Naive B cell (primary cell): ENCODE data around the gene SLC16A4. TPM values are rescaled to one million over a fixed set of nuclear protein-coding genes. Genes with fewer than 3 reads are reported as not detected.
"Not testable (repeated sequence)": the region's sequence is repeated elsewhere in the genome, so short reads cannot be mapped to it uniquely, and the experiment has no call there.

Experiments used
- ATAC-seq, 2 donors: fragments of 150-1000 bp; cut with Tn5 transposase; 2 replicates each; pipeline ENCODE4 v1.10.0; 2021; ENCODE audit warnings: low read depth in 2 of 2, mild to moderate bottlenecking in 2 of 2, moderate library complexity in 2 of 2
- DNase-seq: peaks from one replicate; pipeline ENCODE4 v3.0.0; 2022
- H3K27ac Mint-ChIP-seq, 6 donors: one replicate each; pipeline ENCODE4 v1.8.0; 2020 to 2022; ENCODE audit warnings: mild to moderate bottlenecking in 6 of 6, mixed read lengths in 6 of 6, moderate library complexity in 5 of 6, inconsistent platforms in 2 of 6
- H3K27me3 Mint-ChIP-seq, 3 donors: one replicate each; pipeline ENCODE4 v1.8.0; 2021 to 2022; ENCODE audit warnings: mixed read lengths in 3 of 3, mild to moderate bottlenecking in 1 of 3
- H3K36me3 Mint-ChIP-seq, 2 donors: one replicate each; pipeline ENCODE4 v1.8.0; 2020 to 2022; ENCODE audit warnings: mixed read lengths in 2 of 2, inconsistent platforms in 1 of 2, mild to moderate bottlenecking in 1 of 2
- H3K4me1 Mint-ChIP-seq, 3 donors: one replicate each; pipeline ENCODE4 v1.8.0; 2020 to 2022; ENCODE audit warnings: mixed read lengths in 3 of 3, inconsistent platforms in 1 of 3, mild to moderate bottlenecking in 1 of 3, moderate library complexity in 1 of 3
- H3K4me3 Mint-ChIP-seq, 8 donors: one replicate each; pipeline ENCODE4 v1.8.0; 2020 to 2022; ENCODE audit warnings: mild to moderate bottlenecking in 8 of 8, mixed read lengths in 8 of 8, moderate library complexity in 8 of 8, inconsistent platforms in 2 of 8
- H3K9me3 Mint-ChIP-seq, 7 donors: one replicate each; pipeline ENCODE4 v1.8.0; 2020 to 2022; ENCODE audit warnings: mixed read lengths in 7 of 7, mild to moderate bottlenecking in 5 of 7, inconsistent platforms in 2 of 7, moderate library complexity in 1 of 7
- polyA plus RNA-seq, 6 donors: library from polyadenylated mRNA; unstranded; fragments of 300-500 nt; fragmentation: Illumina TruSeq; gene quantifications; one replicate each; pipeline ENCODE4 v1.2.3, GENCODE V29; 2021; ENCODE audit warnings: low read depth in 6 of 6

SLC16A4 gene
- polyA plus RNA-seq, 6 donors from 2014 or later: 0.77 to 1.9 (median 1.2) TPM; not detected in 1

- peaks cover 0 to 11% of the 10 kb centered on the region in 2 donors for H3K36me3 Mint-ChIP-seq
- H3K9me3 Mint-ChIP-seq: peaks cover 0 to 9% (median 4%) of the 10 kb centered on the region in 7 donors
- ATAC-seq (no peak), DNase-seq (no peak)
- H3K27ac Mint-ChIP-seq: peak overlapping the region in 1 of 6 donors; percentile 64
- no peaks in the 10 kb centered on the region for H3K4me1 Mint-ChIP-seq
- H3K27me3 Mint-ChIP-seq: peaks cover 5 to 17% (median 11%) of the 10 kb centered on the region in 3 donors
- no peak overlapping the region for H3K4me3 Mint-ChIP-seq
These were observed 34.1 kb upstream of the SLC16A4 start for GRCh38 chr1:110424699-110425611.

GRCh38 chr1:110420874-110421793, 30.3 kb upstream of the SLC16A4 start:
- peaks cover 0 to 11% of the 10 kb centered on the region in 2 donors for H3K36me3 Mint-ChIP-seq
- peaks cover 0 to 9% (median 4%) of the 10 kb centered on the region in 7 donors for H3K9me3 Mint-ChIP-seq
- DNase-seq: no peak
- no peak overlapping the region for H3K27ac Mint-ChIP-seq
- H3K4me1 Mint-ChIP-seq: no peaks in the 10 kb centered on the region
- H3K4me3 Mint-ChIP-seq: no peak overlapping the region
- H3K27me3 Mint-ChIP-seq: peaks cover 5 to 15% (median 8%) of the 10 kb centered on the region in 3 donors
- ATAC-seq: no peak

- Mint-ChIP-seq H3K27ac (no peak overlapping the region), H3K9me3 (peaks cover 0 to 9% (median 4%) of the 10 kb centered on the region in 7 donors), H3K4me3 (no peak overlapping the region), H3K4me1 (no peaks in the 10 kb centered on the region), H3K27me3 (peaks cover 5 to 12% (median 8%) of the 10 kb centered on the region in 3 donors), H3K36me3 (peaks cover 0 to 11% of the 10 kb centered on the region in 2 donors)
- ATAC-seq: no peak
- DNase-seq: no peak
These were observed 29.3 kb upstream of the SLC16A4 start for GRCh38 chr1:110420023-110420662.

- Mint-ChIP-seq H3K36me3 (peaks cover 0 to 11% of the 10 kb centered on the region in 2 donors), H3K27ac (no peak overlapping the region), H3K4me1 (peaks cover 0 to 4% (median 0%) of the 10 kb centered on the region in 3 donors), H3K4me3 (no peak overlapping the region), H3K27me3 (peaks cover 2 to 4% (median 3%) of the 10 kb centered on the region in 3 donors), H3K9me3 (peaks cover 0 to 9% (median 4%) of the 10 kb centered on the region in 7 donors)
- no peak for DNase-seq
- no peak for ATAC-seq
These were observed 27.9 kb upstream of the SLC16A4 start for GRCh38 chr1:110418729-110419128.

- DNase-seq, H3K27me3 Mint-ChIP-seq, H3K36me3 Mint-ChIP-seq, H3K9me3 Mint-ChIP-seq: not testable (repeated sequence)
- ATAC-seq: peak in 1 of 2 donors; percentile 18
- Mint-ChIP-seq H3K4me3 (peak overlapping the region in 7 of 8 donors; percentile 8 to 91 (median 67)), H3K27ac (peak overlapping the region in 5 of 6 donors; percentile 34 to 81 (median 43)), H3K4me1 (peaks cover 10 to 30% (median 12%) of the 10 kb centered on the region in 3 donors)
These were observed 22.2 kb upstream of the SLC16A4 start for GRCh38 chr1:110413045-110413444.

GRCh38 chr1:110412576-110412975, 21.8 kb upstream of the SLC16A4 start:
- DNase-seq (peak; percentile 59), ATAC-seq (peak; percentile 63 to 66)
- Mint-ChIP-seq H3K9me3 (no peaks in the 10 kb centered on the region), H3K27ac (peak overlapping the region in 5 of 6 donors; percentile 34 to 81 (median 43)), H3K27me3 (no peaks in the 10 kb centered on the region), H3K4me3 (peak overlapping the region in 7 of 8 donors; percentile 8 to 91 (median 67)), H3K36me3 (peaks cover 0 to 2% of the 10 kb centered on the region in 2 donors), H3K4me1 (peaks cover 15 to 34% (median 17%) of the 10 kb centered on the region in 3 donors)

- Mint-ChIP-seq H3K4me3 (peak overlapping the region in 1 of 8 donors; percentile 26), H3K27ac (peak overlapping the region in 1 of 6 donors; percentile 68)
- DNase-seq: no peak
These were observed 20.4 kb upstream of the SLC16A4 start for GRCh38 chr1:110411173-110411735.

GRCh38 chr1:110409316-110409715, 18.5 kb upstream of the SLC16A4 start:
- peak overlapping the region in 5 of 8 donors; percentile 8 to 100 (median 97) for H3K4me3 Mint-ChIP-seq
- ATAC-seq: no peak
- no peaks in the 10 kb centered on the region for H3K27me3 Mint-ChIP-seq
- H3K27ac Mint-ChIP-seq: peak overlapping the region; percentile 26 to 98 (median 76)
- peaks cover 19 to 52% (median 26%) of the 10 kb centered on the region in 3 donors for H3K4me1 Mint-ChIP-seq
- peaks cover 0 to 10% of the 10 kb centered on the region in 2 donors for H3K36me3 Mint-ChIP-seq
- DNase-seq: no peak
- H3K9me3 Mint-ChIP-seq: no peaks in the 10 kb centered on the region

More at GRCh38 chr1:110411173-110411735, 20.4 kb upstream of the SLC16A4 start:
- Mint-ChIP-seq H3K4me1 (peaks cover 20 to 45% (median 22%) of the 10 kb centered on the region in 3 donors), H3K9me3 (no peaks in the 10 kb centered on the region), H3K36me3 (peaks cover 0 to 7% of the 10 kb centered on the region in 2 donors), H3K27me3 (no peaks in the 10 kb centered on the region)
- no peak for ATAC-seq

GRCh38 chr1:110408488-110408887, 17.7 kb upstream of the SLC16A4 start:
- no peak for DNase-seq
- Mint-ChIP-seq H3K27ac (peak overlapping the region; percentile 26 to 100 (median 98)), H3K27me3 (no peaks in the 10 kb centered on the region), H3K9me3 (no peaks in the 10 kb centered on the region), H3K4me3 (peak overlapping the region; percentile 44 to 100 (median 97)), H3K36me3 (peaks cover 0 to 14% of the 10 kb centered on the region in 2 donors), H3K4me1 (peaks cover 20 to 52% (median 26%) of the 10 kb centered on the region in 3 donors)
- ATAC-seq: no peak

- peak within 1 kb of the TSS; percentile 97 to 100 (median 98) for H3K27ac Mint-ChIP-seq
- peak; percentile 86 to 89 for ATAC-seq
- peak; percentile 90 for DNase-seq
- peaks cover 15 to 42% (median 20%) of the 10 kb centered on the region in 3 donors for H3K4me1 Mint-ChIP-seq
- no peaks in the 10 kb centered on the region for H3K27me3 Mint-ChIP-seq
- H3K36me3 Mint-ChIP-seq: peaks cover under 1 to 14% of the 10 kb centered on the region in 2 donors
- H3K9me3 Mint-ChIP-seq: no peaks in the 10 kb centered on the region
- peak within 1 kb of the TSS; percentile 94 to 100 (median 99) for H3K4me3 Mint-ChIP-seq
These were observed 16.7 kb upstream of the SLC16A4 start, which contains the start of gene LAMTOR5 for GRCh38 chr1:110407260-110408210. Gene LAMTOR5 (minus strand): TSS chr1:110407694. CDS start chr1:110407620, 74 bp downstream.

GRCh38 chr1:110406407-110406806, 15.6 kb upstream of the SLC16A4 start:
- peak overlapping the region; percentile 56 to 100 (median 98) for H3K27ac Mint-ChIP-seq
- ATAC-seq, H3K9me3 Mint-ChIP-seq, H3K27me3 Mint-ChIP-seq, DNase-seq: not testable (repeated sequence)
- peak overlapping the region; percentile 94 to 100 (median 99) for H3K4me3 Mint-ChIP-seq
- H3K36me3 Mint-ChIP-seq: peaks cover 4 to 14% of the 10 kb centered on the region in 2 donors
- H3K4me1 Mint-ChIP-seq: peaks cover 13 to 36% (median 17%) of the 10 kb centered on the region in 3 donors
